GM12878 (cell line): ENCODE measurements around the gene ERC1. TPM values are rescaled to one million over a fixed set of nuclear protein-coding genes. Genes with fewer than 3 reads are reported as not detected.

Experiments
- ATAC-seq: fragments of 200-7000 bp; cut with Tn5 transposase; 3 replicates; pipeline ENCODE4 v1.9.1; 2020; ENCODE audit warnings: mild to moderate bottlenecking, moderate library complexity
- BruUV-seq: library from RNA; stranded (reverse); fragments of 400-500 nt; replicated peaks from 2 replicates; lab custom pipeline; 2021; lab: Mats Ljungman, UMichigan
- CTCF ChIA-PET: fragments of 300-600 bp; sonication (Branson Sonifier 250); formaldehyde crosslinking; extraction: SDS; loops from one replicate; lab custom pipeline; 2021; ENCODE audit warnings: inconsistent platforms; lab: Yijun Ruan, JAX
- POLR2A ChIA-PET: fragments of 350-600 bp; formaldehyde crosslinking; extraction: SDS; loops from one replicate; lab custom pipeline; 2021; ENCODE audit warnings: inconsistent platforms; lab: Charles Lee
- RAD21 ChIA-PET: fragments of 300-600 bp; sonication (Branson Sonifier 250); formaldehyde crosslinking; loops from one replicate; lab custom pipeline; 2023; ENCODE audit warnings: antibody characterized with exemption; ENCODE audit not compliant: unreplicated experiment; lab: Charles Lee
- SMC1A ChIA-PET: fragments of 300-600 bp; sonication (Branson Sonifier 250); formaldehyde crosslinking; loops from one replicate; lab custom pipeline; 2023; ENCODE audit not compliant: unreplicated experiment, uncharacterized antibody; lab: Charles Lee
- DNase-seq: peaks from one replicate; pipeline ENCODE4 v3.0.0-alpha.2; 2011; ENCODE audit warnings: low read depth, low spot score
- FAIRE-seq: peaks from 3 replicates; lab custom pipeline; 2011; peaks lifted over from hg19 to GRCh38; lab: Jason Lieb, UNC
- H2AFZ ChIP-seq: 2 replicates; pipeline ENCODE4 v1.6.0; 2011; ENCODE audit warnings: low read depth, low read length, control low read depth; ENCODE audit not compliant: control insufficient read depth
- H3K27ac ChIP-seq: 2 replicates; pipeline ENCODE4 v1.5.1; 2011; ENCODE audit warnings: control low read depth; ENCODE audit not compliant: control insufficient read depth, insufficient read depth
- H3K27me3 ChIP-seq, 2 experiments: replicated peaks in 1 of 2; 2 replicates each; pipeline versions ENCODE4 v1.6.0 to v1.6.1; 2011; ENCODE audit warnings: low read length in 1 of 2; ENCODE audit not compliant: control insufficient read depth in 2 of 2, insufficient read depth in 2 of 2
- H3K36me3 ChIP-seq, 2 experiments: 2 replicates each; pipeline ENCODE4 v1.5.1; 2011; ENCODE audit warnings: low read length in 1 of 2; ENCODE audit not compliant: control insufficient read depth in 2 of 2, insufficient read depth in 2 of 2
- H3K4me1 ChIP-seq: 2 replicates; pipeline ENCODE4 v1.6.1; 2011; ENCODE audit warnings: mild to moderate bottlenecking, low read length, moderate library complexity, mixed read lengths; ENCODE audit not compliant: control insufficient read depth, insufficient read depth
- H3K4me2 ChIP-seq: 2 replicates; pipeline ENCODE4 v1.6.0; 2011; ENCODE audit warnings: control low read depth; ENCODE audit not compliant: control insufficient read depth, insufficient read depth
- H3K4me3 ChIP-seq: fragments of 200-600 bp; sonication (generic); 2 replicates; pipeline ENCODE4 v1.5.1; 2016
- H3K79me2 ChIP-seq: 2 replicates; pipeline ENCODE4 v1.6.0; 2011; ENCODE audit warnings: low read length; ENCODE audit not compliant: control insufficient read depth, insufficient read depth
- H3K9ac ChIP-seq: 2 replicates; pipeline ENCODE4 v1.8.0; 2011; ENCODE audit warnings: low read length, control low read depth, mixed read lengths; ENCODE audit not compliant: control insufficient read depth, insufficient read depth
- H3K9me3 ChIP-seq: replicated peaks from 3 replicates; pipeline ENCODE4 v1.5.1; 2011; ENCODE audit warnings: mild to moderate bottlenecking, low read length; ENCODE audit not compliant: control insufficient read depth, insufficient read depth
- H4K20me1 ChIP-seq: 2 replicates; pipeline ENCODE4 v1.6.0; 2011; ENCODE audit not compliant: control insufficient read depth, insufficient read depth
- CEBPB ChIP-seq, 2 experiments: fragments of 150-350 bp in 1 of 2; IDR thresholded peaks; 2 replicates each; pipeline ENCODE4 v1.6.1; 2012 to 2014; ENCODE audit warnings: low read depth in 2 of 2, low read length in 2 of 2, borderline replicate concordance in 1 of 2, inconsistent platforms in 1 of 2
- CUX1 ChIP-seq: IDR thresholded peaks from 2 replicates; pipeline ENCODE4 v1.6.1; 2012; ENCODE audit warnings: improper control_type of control experiment, low read depth, low read length; ENCODE audit not compliant: insufficient replicate concordance
- EGR1 ChIP-seq, 2 experiments: IDR thresholded peaks; 1 replicate in 1 of 2; 2 replicates in 1 of 2; pipeline ENCODE4 v1.6.1; 2011 to 2012; ENCODE audit warnings: low read depth in 2 of 2, low read length in 2 of 2, borderline replicate concordance in 1 of 2, mild to moderate bottlenecking in 1 of 2, moderate library complexity in 1 of 2
- FOS ChIP-seq: IDR thresholded peaks from 3 replicates; pipeline ENCODE4 v1.6.1; 2011; ENCODE audit warnings: borderline replicate concordance; ENCODE audit not compliant: insufficient read length; ENCODE audit errors: extremely low read depth
- HDAC2 ChIP-seq: fragments of 200-600 bp; sonication (generic); IDR thresholded peaks from 2 replicates; pipeline ENCODE4 v1.6.1; 2017
- MYC ChIP-seq: IDR thresholded peaks from 2 replicates; pipeline ENCODE4 v1.6.1; 2011; ENCODE audit warnings: mild to moderate bottlenecking, low read length, moderate library complexity, inconsistent platforms; ENCODE audit not compliant: insufficient read depth, insufficient replicate concordance, insufficient read length, severe bottlenecking
- POLR2AphosphoS5 ChIP-seq: IDR thresholded peaks from 2 replicates; pipeline ENCODE4 v1.6.1; 2011; ENCODE audit warnings: mild to moderate bottlenecking, low read length, inconsistent platforms
- RBBP5 ChIP-seq: fragments of 200-600 bp; sonication (generic); conservative IDR thresholded peaks from 2 replicates; pipeline ENCODE4 v1.6.1; 2016
- STAT1 ChIP-seq: fragments of 450-650 bp; conservative IDR thresholded peaks from 2 replicates; pipeline ENCODE4 v1.6.1; 2014; ENCODE audit warnings: antibody characterized with exemption, mild to moderate bottlenecking
- WRNIP1 ChIP-seq: IDR thresholded peaks from 2 replicates; pipeline ENCODE4 v1.6.1; 2011; ENCODE audit warnings: low read depth, low read length, improper control_type of control experiment, borderline replicate concordance
- WGBS: methylation state at CpG from one replicate; pipeline ENCODE4 v1.1.6; 2016; ENCODE audit warnings: low lambda C conversion rate; ENCODE audit not compliant: insufficient replicate concordance, insufficient coverage; ENCODE audit errors: missing lambda C conversion rate; 5-methylcytosine and 5-hydroxymethylcytosine counted together
- in situ Hi-C: fragments of 300-500 bp; cut with MboI; formaldehyde crosslinking; loops from 9 replicates; pipeline ENCODE4 v1.14.3; 2018; ENCODE audit warnings: mixed read lengths
- intact Hi-C: fragments of 100-400 bp; cut with micrococcal nuclease; formaldehyde crosslinking; loops from one replicate; pipeline ENCODE4 v1.14.2; 2022; ENCODE audit not compliant: unreplicated experiment
- polyA plus RNA-seq, 11 experiments: library from polyadenylated mRNA; depleted of rRNA in 4 of 11; unstranded in 6 of 11; stranded (reverse) in 5 of 11; fragments of >200 nt; fragmentation: Nextera tagmentation in 4 of 11; fragmentation: Illumina TruSeq in 1 of 11; extraction: Ambion mirVana in 4 of 11; extraction: Trizol in 1 of 11; gene quantifications; 1 replicate in 1 of 11; 2 replicates in 10 of 11; pipeline versions ENCODE4 v1.2.1 to v1.2.3, GENCODE V29; 2011 to 2016; ENCODE audit warnings: inconsistent platforms in 2 of 11, missing spikeins in 2 of 11, low read depth in 1 of 11
- total RNA-seq, 4 experiments: library from RNA; depleted of rRNA in 3 of 4; stranded (reverse); fragments of >200 nt in 3 of 4; fragmentation: Illumina TruSeq in 1 of 4; extraction: Trizol in 1 of 4; gene quantifications; 2 replicates each; pipeline versions ENCODE4 v1.2.1 to v1.2.3, GENCODE V29; 2013 to 2021
- TF ChIP-seq, protein P1 (sequence below): fragments of 450-650 bp; IDR thresholded peaks from 2 replicates; pipeline ENCODE4 v1.6.1; 2017; ENCODE audit warnings: mild to moderate bottlenecking, moderate library complexity
- TF ChIP-seq, protein P2 (sequence below): IDR thresholded peaks from 2 replicates; pipeline ENCODE4 v1.6.1; 2012; ENCODE audit warnings: low read length, inconsistent platforms

ERC1 gene
- total and polyA plus RNA-seq, 10 of the 15 experiments (the other 5 are each of a cell fraction or from before 2014, with no cell fraction given), result 0.75 to 8.0 (median 5.0) TPM

DNA sequence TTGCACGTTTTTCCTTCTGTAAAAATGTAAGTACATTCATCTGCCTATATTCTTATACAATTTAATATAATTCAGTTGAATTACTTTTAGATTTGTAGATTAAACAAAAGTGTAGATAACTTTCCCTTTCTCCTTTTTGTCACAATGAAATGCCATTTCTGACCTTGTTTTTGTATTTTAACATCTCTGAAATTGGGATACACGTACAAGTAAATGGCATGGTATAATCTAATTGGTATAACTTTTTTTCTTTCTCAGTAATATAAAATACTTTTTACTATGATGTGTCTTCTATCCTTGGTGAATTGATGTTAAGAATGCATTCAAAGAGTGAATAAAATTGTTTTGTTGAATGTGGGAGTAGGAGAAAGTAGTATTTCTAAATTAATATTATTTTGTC, 210.0 kb downstream of the ERC1 start (continued):
- TF ChIP-seq, protein P1, sequence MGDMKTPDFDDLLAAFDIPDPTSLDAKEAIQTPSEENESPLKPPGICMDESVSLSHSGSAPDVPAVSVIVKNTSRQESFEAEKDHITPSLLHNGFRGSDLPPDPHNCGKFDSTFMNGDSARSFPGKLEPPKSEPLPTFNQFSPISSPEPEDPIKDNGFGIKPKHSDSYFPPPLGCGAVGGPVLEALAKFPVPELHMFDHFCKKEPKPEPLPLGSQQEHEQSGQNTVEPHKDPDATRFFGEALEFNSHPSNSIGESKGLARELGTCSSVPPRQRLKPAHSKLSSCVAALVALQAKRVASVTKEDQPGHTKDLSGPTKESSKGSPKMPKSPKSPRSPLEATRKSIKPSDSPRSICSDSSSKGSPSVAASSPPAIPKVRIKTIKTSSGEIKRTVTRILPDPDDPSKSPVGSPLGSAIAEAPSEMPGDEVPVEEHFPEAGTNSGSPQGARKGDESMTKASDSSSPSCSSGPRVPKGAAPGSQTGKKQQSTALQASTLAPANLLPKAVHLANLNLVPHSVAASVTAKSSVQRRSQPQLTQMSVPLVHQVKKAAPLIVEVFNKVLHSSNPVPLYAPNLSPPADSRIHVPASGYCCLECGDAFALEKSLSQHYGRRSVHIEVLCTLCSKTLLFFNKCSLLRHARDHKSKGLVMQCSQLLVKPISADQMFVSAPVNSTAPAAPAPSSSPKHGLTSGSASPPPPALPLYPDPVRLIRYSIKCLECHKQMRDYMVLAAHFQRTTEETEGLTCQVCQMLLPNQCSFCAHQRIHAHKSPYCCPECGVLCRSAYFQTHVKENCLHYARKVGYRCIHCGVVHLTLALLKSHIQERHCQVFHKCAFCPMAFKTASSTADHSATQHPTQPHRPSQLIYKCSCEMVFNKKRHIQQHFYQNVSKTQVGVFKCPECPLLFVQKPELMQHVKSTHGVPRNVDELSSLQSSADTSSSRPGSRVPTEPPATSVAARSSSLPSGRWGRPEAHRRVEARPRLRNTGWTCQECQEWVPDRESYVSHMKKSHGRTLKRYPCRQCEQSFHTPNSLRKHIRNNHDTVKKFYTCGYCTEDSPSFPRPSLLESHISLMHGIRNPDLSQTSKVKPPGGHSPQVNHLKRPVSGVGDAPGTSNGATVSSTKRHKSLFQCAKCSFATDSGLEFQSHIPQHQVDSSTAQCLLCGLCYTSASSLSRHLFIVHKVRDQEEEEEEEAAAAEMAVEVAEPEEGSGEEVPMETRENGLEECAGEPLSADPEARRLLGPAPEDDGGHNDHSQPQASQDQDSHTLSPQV, result no peak
- TF ChIP-seq STAT1 (no peak), POLR2AphosphoS5 (no peak), CEBPB (IDR thresholded peaks at IDR 0.05; ENCODE audit: borderline replicate concordance in 1 of 2, low read depth in 2 of 2, low read length in 2 of 2) (no peak)

- Histone ChIP-seq H3K27ac (no peak overlapping the region), H3K27me3 (no peaks in the 10 kb centered on the region), H3K36me3 (no peaks in the 10 kb centered on the region), H3K9ac (no peak overlapping the region), H4K20me1 (no peaks in the 10 kb centered on the region), H3K4me3 (no peak overlapping the region), H3K4me1 (0 out of 2 replicates have a peak, but pooled peaks cover 4% of the 10 kb centered on the region), H3K9me3 (no peaks in the 10 kb centered on the region; the same call in 1 of the 3 replicates), H3K4me2 (no peak overlapping the region), H2AFZ (no peak overlapping the region), H3K79me2 (no peaks in the 10 kb centered on the region)
- intact Hi-C loops (no loop called here), in situ Hi-C loops (no loop called here)
- TF ChIP-seq CUX1, result no peak
- no peak for TF ChIP-seq WRNIP1
- TF ChIP-seq, protein P2, sequence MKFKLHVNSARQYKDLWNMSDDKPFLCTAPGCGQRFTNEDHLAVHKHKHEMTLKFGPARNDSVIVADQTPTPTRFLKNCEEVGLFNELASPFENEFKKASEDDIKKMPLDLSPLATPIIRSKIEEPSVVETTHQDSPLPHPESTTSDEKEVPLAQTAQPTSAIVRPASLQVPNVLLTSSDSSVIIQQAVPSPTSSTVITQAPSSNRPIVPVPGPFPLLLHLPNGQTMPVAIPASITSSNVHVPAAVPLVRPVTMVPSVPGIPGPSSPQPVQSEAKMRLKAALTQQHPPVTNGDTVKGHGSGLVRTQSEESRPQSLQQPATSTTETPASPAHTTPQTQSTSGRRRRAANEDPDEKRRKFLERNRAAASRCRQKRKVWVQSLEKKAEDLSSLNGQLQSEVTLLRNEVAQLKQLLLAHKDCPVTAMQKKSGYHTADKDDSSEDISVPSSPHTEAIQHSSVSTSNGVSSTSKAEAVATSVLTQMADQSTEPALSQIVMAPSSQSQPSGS, result no peak
- TF ChIP-seq EGR1 (IDR thresholded peaks at IDR 0.05; ENCODE audit: borderline replicate concordance in 1 of 2, low read depth in 2 of 2, low read length in 2 of 2), result no peak
- TF ChIP-seq HDAC2, result no peak
- no peak for TF ChIP-seq RBBP5
- no peak for TF ChIP-seq FOS
- TF ChIP-seq MYC, result no peak
- SMC1A ChIA-PET, result no interaction called here
- POLR2A ChIA-PET, result no interaction called here
- FAIRE-seq (no peak), DNase-seq (no peak), ATAC-seq (no peak)
- RAD21 ChIA-PET, result no interaction called here
- CTCF ChIA-PET, result no interaction called here
- no TSS peak for BruUV-seq
- WGBS, result 100% methylated on average over 1 of the region's 1 CpG
Measured at GRCh38 chr12:1201886-1202285, 210.9 kb downstream of the ERC1 start.
